HG02678 (cell line): ENCODE measurements around the gene SNAPC2.

Source experiments
- ATAC-seq: cut with Tn5 transposase; IDR thresholded peaks from one replicate; pipeline ENCODE4 v1.9.1; 2021; ENCODE audit warnings: mild to moderate bottlenecking, moderate library complexity; ENCODE audit not compliant: unreplicated experiment

Gene SNAPC2

GRCh38 chr19:7919610-7920518 is at the start of gene SNAPC2:
Gene SNAPC2 (plus strand): TSS chr19:7920338. CDS start chr19:7920367, 29 bp downstream.
- peak; percentile 53 for ATAC-seq

- ATAC-seq, result no peak
These were observed 49.3 kb upstream of the SNAPC2 start for GRCh38 chr19:7870571-7871436.

- ATAC-seq, result no peak
These were observed 48.5 kb upstream of the SNAPC2 start for GRCh38 chr19:7871437-7872305.

GRCh38 chr19:7872306-7873204 is 47.6 kb upstream of the SNAPC2 start:
- no peak for ATAC-seq

GRCh38 chr19:7873304-7874075 is 46.6 kb upstream of the SNAPC2 start:
- no peak for ATAC-seq

- no peak for ATAC-seq
These were observed 45.9 kb upstream of the SNAPC2 start, which contains the start of gene PRR36 for GRCh38 chr19:7874076-7874896. Gene PRR36 (minus strand): TSS chr19:7874390. CDS start chr19:7873689, 701 bp downstream.

- ATAC-seq, result no peak
These were observed 45.3 kb upstream of the SNAPC2 start for GRCh38 chr19:7874897-7875273.

GRCh38 chr19:7877249-7877836 is 42.8 kb upstream of the SNAPC2 start:
- ATAC-seq, result no peak

- no peak for ATAC-seq
These were observed 40.9 kb upstream of the SNAPC2 start for GRCh38 chr19:7879111-7879807.

GRCh38 chr19:7879836-7880235 is 40.3 kb upstream of the SNAPC2 start:
- ATAC-seq, result no peak

GRCh38 chr19:7881910-7882309 is 38.2 kb upstream of the SNAPC2 start:
- no peak for ATAC-seq

GRCh38 chr19:7883105-7883504 is 37.0 kb upstream of the SNAPC2 start:
- ATAC-seq, result no peak

- no peak for ATAC-seq
These were observed 36.2 kb upstream of the SNAPC2 start for GRCh38 chr19:7883796-7884570.

GRCh38 chr19:7885818-7886217 is 34.3 kb upstream of the SNAPC2 start:
- ATAC-seq, result no peak

- no peak for ATAC-seq
These were observed 32.6 kb upstream of the SNAPC2 start for GRCh38 chr19:7887408-7888144.
